ENCODE results near the gene BRWD1. TPM values are rescaled to one million over a fixed set of nuclear protein-coding genes. Genes with fewer than 3 reads are reported as not detected.
A peak's percentile ranks its signal among the peaks of the same experiment; 100 is the strongest.

BRWD1 gene
- total RNA-seq, 4 donors from 2014 or later = 64.8 to 99.9 (median 86.9) TPM

GRCh38 chr21:39314143-39315027, 953 bp upstream of the BRWD1 start:
- no peaks in the 10 kb centered on the region for H3K9me3 ChIP-seq

GRCh38 chr21:39313042-39313570, 326 bp downstream of the BRWD1 start:
- DNase-seq = peak in 2 of 3 donors; percentile 28 to 84

More at GRCh38 chr21:39314143-39315027, 953 bp upstream of the BRWD1 start:
- Histone ChIP-seq H3K27me3 (no peaks in the 10 kb centered on the region), H3K27ac (peak overlapping the region; percentile 96 to 99 (median 97)), H3K4me1 (peaks cover 0 to 16% (median 6%) of the 10 kb centered on the region in 4 donors), H3K36me3 (peaks cover 0 to 18% (median 0%) of the 10 kb centered on the region in 3 donors), H3K4me3 (peak overlapping the region; percentile 77 to 96 (median 82))
- TF ChIP-seq CTCF (IDR thresholded peaks at IDR 0.05) = no peak
- TF ChIP-seq POLR2A (IDR thresholded peaks at IDR 0.05) = peak in 1 of 2 donors; percentile 13
- DNase-seq = peak; percentile 48 to 65 (median 61)

GRCh38 chr21:39312112-39313041, 1.1 kb downstream of the BRWD1 start:
- peaks cover 0 to 16% (median 6%) of the 10 kb centered on the region in 4 donors for H3K4me1 ChIP-seq
- no peaks in the 10 kb centered on the region for H3K9me3 ChIP-seq
- H3K27ac ChIP-seq = peak overlapping the region; percentile 96 to 99 (median 97)
- H3K27me3 ChIP-seq = no peaks in the 10 kb centered on the region
- peak overlapping the region; percentile 77 to 96 (median 82) for H3K4me3 ChIP-seq
- TF ChIP-seq POLR2A (IDR thresholded peaks at IDR 0.05) = no peak
- no peak for TF ChIP-seq CTCF (IDR thresholded peaks at IDR 0.05)
- peak; percentile 92 to 97 (median 97) for DNase-seq
- peaks cover 0 to 19% (median 0%) of the 10 kb centered on the region in 3 donors for H3K36me3 ChIP-seq

More at GRCh38 chr21:39313042-39313570, 326 bp downstream of the BRWD1 start:
- Histone ChIP-seq H3K27me3 (no peaks in the 10 kb centered on the region), H3K4me1 (peaks cover 0 to 16% (median 6%) of the 10 kb centered on the region in 4 donors), H3K36me3 (peaks cover 0 to 19% (median 0%) of the 10 kb centered on the region in 3 donors), H3K27ac (peak overlapping the region; percentile 96 to 99 (median 97)), H3K9me3 (no peaks in the 10 kb centered on the region), H3K4me3 (peak overlapping the region; percentile 77 to 96 (median 82))
- TF ChIP-seq POLR2A (IDR thresholded peaks at IDR 0.05) (no peak), CTCF (IDR thresholded peaks at IDR 0.05) (no peak)

- no peaks in the 10 kb centered on the region for H3K27me3 ChIP-seq
- no peaks in the 10 kb centered on the region for H3K9me3 ChIP-seq
- H3K27ac ChIP-seq = no peak overlapping the region
- no peak overlapping the region for H3K4me3 ChIP-seq
- peaks cover 0 to 19% (median 0%) of the 10 kb centered on the region in 3 donors for H3K36me3 ChIP-seq
- DNase-seq = no peak
- H3K4me1 ChIP-seq = peaks cover 0 to 16% (median 6%) of the 10 kb centered on the region in 4 donors
- no peak for TF ChIP-seq CTCF (IDR thresholded peaks at IDR 0.05)
- no peak for TF ChIP-seq POLR2A (IDR thresholded peaks at IDR 0.05)
These were observed 2.3 kb downstream of the BRWD1 start for GRCh38 chr21:39311164-39311563.

GRCh38 chr21:39307466-39307865, 6.0 kb downstream of the BRWD1 start:
- no peak for DNase-seq
- Histone ChIP-seq H3K4me1 (peaks cover 0 to 11% (median 3%) of the 10 kb centered on the region in 4 donors), H3K27ac (no peak overlapping the region), H3K9me3 (no peaks in the 10 kb centered on the region), H3K4me3 (no peak overlapping the region), H3K27me3 (no peaks in the 10 kb centered on the region), H3K36me3 (peaks cover 0 to 37% (median 0%) of the 10 kb centered on the region in 3 donors)
- TF ChIP-seq CTCF (IDR thresholded peaks at IDR 0.05) (no peak), POLR2A (IDR thresholded peaks at IDR 0.05) (no peak)
